Measurements from ENCODE around the gene XRRA1.
"Not testable (repeated sequence)": the region's sequence is repeated elsewhere in the genome, so short reads cannot be mapped to it uniquely, and the experiment has no call there.

Gene XRRA1

DNA sequence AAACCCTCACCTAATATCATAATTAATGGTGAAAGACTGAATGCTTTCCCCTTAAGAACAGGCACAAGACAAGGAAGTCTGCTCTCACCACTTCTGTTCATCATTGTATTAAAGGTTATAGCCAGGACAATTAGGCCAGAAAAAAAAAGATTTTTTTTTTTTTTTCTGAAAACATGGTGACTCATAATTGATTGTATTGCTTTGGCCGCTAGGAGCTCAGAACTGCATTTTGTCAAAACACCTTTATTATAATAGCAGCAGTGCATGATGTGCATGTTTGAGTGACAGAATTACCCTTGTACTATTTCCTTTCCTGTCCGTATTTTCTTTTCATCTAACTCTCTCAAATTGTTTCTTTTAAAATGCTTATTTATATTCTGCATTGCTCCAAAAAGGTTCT is 102.1 kb downstream of the XRRA1 start:
- peaks cover 44 to 50% of the 10 kb centered on the region in 2 donors for H3K36me3 ChIP-seq (ENCODE audit: control insufficient read depth in 1 of 2, insufficient read depth in 2 of 2, low read length in 2 of 2)
- no peaks in the 10 kb centered on the region for H3K9me3 ChIP-seq (ENCODE audit: control insufficient read depth in 1 of 2, low read length in 2 of 2)
- H3K4me3 ChIP-seq (ENCODE audit: low read depth in 1 of 2, low read length in 2 of 2), result no peak overlapping the region
- no peaks in the 10 kb centered on the region for H3K27me3 ChIP-seq (ENCODE audit: low read depth, low read length)
- no peak overlapping the region for H3K27ac ChIP-seq (ENCODE audit: low read length)
- H3K4me1 ChIP-seq (ENCODE audit: control insufficient read depth in 1 of 2, insufficient read depth in 2 of 2, low read length in 2 of 2), result no peaks in the 10 kb centered on the region

DNA sequence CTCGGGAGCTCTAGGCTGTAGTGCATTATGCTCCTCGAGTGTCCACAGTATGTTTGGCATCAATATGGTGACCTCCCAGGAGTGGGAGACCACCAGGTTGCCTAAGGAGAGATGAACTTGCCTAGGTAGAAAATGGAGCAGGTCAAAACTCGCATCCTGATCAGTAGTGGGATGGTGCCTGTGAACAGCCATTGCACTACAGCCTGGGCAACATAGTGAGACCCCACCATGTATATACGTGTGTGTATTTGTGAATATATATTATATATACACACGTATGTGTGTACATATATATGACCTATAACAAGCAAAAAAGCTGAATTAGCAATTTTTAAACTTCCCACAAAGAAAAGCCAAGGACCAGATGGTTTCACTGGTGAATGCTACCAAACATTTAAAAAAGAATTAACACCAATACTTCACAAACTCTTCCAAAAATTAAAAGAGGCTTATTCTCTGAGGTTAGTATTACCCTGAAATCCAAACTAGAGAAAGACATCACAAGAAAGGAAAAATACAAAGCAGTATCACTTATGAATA is 102.8 kb downstream of the XRRA1 start:
- Histone ChIP-seq H3K4me1 (ENCODE audit: control insufficient read depth in 1 of 2, insufficient read depth in 2 of 2, low read length in 2 of 2) (no peaks in the 10 kb centered on the region), H3K27me3 (ENCODE audit: low read depth, low read length) (no peaks in the 10 kb centered on the region), H3K9me3 (ENCODE audit: control insufficient read depth in 1 of 2, low read length in 2 of 2) (no peaks in the 10 kb centered on the region), H3K36me3 (ENCODE audit: control insufficient read depth in 1 of 2, insufficient read depth in 2 of 2, low read length in 2 of 2) (peaks cover 44 to 49% of the 10 kb centered on the region in 2 donors), H3K27ac (ENCODE audit: low read length) (no peak overlapping the region), H3K4me3 (ENCODE audit: low read depth in 1 of 2, low read length in 2 of 2) (no peak overlapping the region)

DNA sequence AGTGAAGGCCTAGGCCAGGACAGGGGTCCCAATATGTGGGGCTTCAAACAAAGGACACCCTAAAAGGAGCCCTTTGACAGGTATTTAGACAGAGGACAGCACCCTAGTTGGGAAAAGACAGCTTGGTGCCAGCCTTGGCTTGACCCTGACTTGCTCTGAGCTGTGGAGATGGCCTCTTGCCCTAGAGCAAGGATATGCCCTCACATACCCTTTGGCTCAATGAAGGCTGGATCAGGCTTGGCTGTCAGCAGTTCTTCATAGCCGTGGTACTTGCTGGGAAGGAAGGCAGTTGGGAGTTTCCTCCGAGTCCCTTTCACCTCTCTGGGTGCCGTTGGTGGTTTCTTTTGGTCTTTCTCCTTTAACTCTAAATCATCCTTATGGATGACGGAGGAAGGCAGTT is 104.0 kb downstream of the XRRA1 start:
- Histone ChIP-seq H3K27me3 (ENCODE audit: low read depth, low read length) (no peaks in the 10 kb centered on the region), H3K36me3 (ENCODE audit: control insufficient read depth in 1 of 2, insufficient read depth in 2 of 2, low read length in 2 of 2) (peaks cover 40 to 54% of the 10 kb centered on the region in 2 donors), H3K4me1 (ENCODE audit: control insufficient read depth in 1 of 2, insufficient read depth in 2 of 2, low read length in 2 of 2) (no peaks in the 10 kb centered on the region), H3K27ac (ENCODE audit: low read length) (no peak overlapping the region), H3K4me3 (ENCODE audit: low read depth in 1 of 2, low read length in 2 of 2) (no peak overlapping the region), H3K9me3 (ENCODE audit: control insufficient read depth in 1 of 2, low read length in 2 of 2) (no peaks in the 10 kb centered on the region)

DNA sequence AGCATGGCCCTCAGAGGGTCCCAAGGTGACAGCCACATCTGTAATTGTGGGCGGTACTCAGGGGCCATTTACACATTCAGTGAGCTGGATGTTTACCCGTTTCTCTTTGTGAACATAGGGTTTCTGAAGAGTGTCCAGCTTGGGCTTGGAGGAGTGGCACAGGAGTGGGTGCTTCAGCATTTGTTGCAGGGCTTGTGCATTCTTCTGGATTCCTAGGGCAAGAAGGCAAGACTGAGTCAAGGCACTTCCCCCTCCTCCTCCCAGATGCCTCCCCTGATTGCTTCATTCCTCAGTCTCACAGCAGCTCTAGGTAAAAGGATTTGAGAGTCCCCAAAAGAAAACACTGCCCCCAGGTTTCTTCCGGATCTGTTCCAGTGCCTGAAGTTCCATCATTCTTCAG is 104.8 kb downstream of the XRRA1 start:
- Histone ChIP-seq H3K27ac (ENCODE audit: low read length) (no peak overlapping the region), H3K4me1 (ENCODE audit: control insufficient read depth in 1 of 2, insufficient read depth in 2 of 2, low read length in 2 of 2) (no peaks in the 10 kb centered on the region), H3K9me3 (ENCODE audit: control insufficient read depth in 1 of 2, low read length in 2 of 2) (no peaks in the 10 kb centered on the region), H3K27me3 (ENCODE audit: low read depth, low read length) (no peaks in the 10 kb centered on the region), H3K4me3 (ENCODE audit: low read depth in 1 of 2, low read length in 2 of 2) (no peak overlapping the region), H3K36me3 (ENCODE audit: control insufficient read depth in 1 of 2, insufficient read depth in 2 of 2, low read length in 2 of 2) (peaks cover 40 to 54% of the 10 kb centered on the region in 2 donors)

DNA sequence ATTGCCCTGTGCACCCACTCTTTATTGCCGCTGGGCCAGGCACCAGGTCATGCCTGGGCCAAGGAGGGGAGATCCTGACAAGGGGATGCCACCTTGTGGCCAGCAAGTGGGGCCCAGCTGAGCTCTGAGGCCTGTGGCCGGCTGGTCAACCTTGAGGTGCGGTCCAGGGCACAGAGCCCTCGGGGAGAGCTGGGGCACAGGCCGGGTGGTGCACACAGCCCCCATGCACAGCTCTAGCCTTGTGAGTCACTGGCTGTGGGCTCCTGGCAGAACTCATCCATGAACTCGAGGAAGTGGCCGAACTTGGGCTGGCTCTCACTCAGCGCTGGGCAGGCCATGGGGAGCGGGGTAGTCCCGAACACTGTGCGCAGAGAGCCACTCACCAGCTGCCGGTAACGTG is 105.9 kb downstream of the XRRA1 start:
- Histone ChIP-seq H3K27ac (ENCODE audit: low read length) (no peak overlapping the region), H3K9me3 (ENCODE audit: control insufficient read depth in 1 of 2, low read length in 2 of 2) (no peaks in the 10 kb centered on the region), H3K36me3 (ENCODE audit: control insufficient read depth in 1 of 2, insufficient read depth in 2 of 2, low read length in 2 of 2) (peaks cover 36 to 59% of the 10 kb centered on the region in 2 donors), H3K4me3 (ENCODE audit: low read depth in 1 of 2, low read length in 2 of 2) (no peak overlapping the region), H3K27me3 (ENCODE audit: low read depth, low read length) (no peaks in the 10 kb centered on the region), H3K4me1 (ENCODE audit: control insufficient read depth in 1 of 2, insufficient read depth in 2 of 2, low read length in 2 of 2) (no peaks in the 10 kb centered on the region)

DNA sequence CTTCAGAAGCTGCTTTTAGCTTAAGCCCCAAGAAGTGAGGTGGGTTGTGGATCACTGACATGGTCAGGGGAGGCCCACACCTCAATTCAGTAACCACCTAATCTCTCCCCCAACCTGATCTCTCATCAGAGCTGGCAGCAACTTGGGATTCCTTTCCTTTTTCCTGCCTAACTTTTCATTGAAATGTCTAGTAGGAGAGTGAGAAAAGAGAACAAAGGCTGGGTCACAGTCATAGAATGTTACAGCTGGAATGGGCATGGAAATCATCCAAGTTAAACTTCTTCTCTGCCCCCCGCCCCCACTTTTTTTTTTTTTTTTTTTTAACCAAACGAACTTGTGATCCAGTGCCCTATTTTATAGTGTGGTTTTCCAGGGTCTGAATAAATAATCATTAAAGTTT is 108.4 kb downstream of the XRRA1 start:
- Histone ChIP-seq H3K27ac (ENCODE audit: low read length) (no peak overlapping the region), H3K27me3 (ENCODE audit: low read depth, low read length) (no peaks in the 10 kb centered on the region), H3K4me3 (ENCODE audit: low read depth in 1 of 2, low read length in 2 of 2) (no peak overlapping the region), H3K36me3 (ENCODE audit: control insufficient read depth in 1 of 2, insufficient read depth in 2 of 2, low read length in 2 of 2) (peaks cover 44 to 68% of the 10 kb centered on the region in 2 donors), H3K9me3 (ENCODE audit: control insufficient read depth in 1 of 2, low read length in 2 of 2) (no peaks in the 10 kb centered on the region), H3K4me1 (ENCODE audit: control insufficient read depth in 1 of 2, insufficient read depth in 2 of 2, low read length in 2 of 2) (no peaks in the 10 kb centered on the region)

DNA sequence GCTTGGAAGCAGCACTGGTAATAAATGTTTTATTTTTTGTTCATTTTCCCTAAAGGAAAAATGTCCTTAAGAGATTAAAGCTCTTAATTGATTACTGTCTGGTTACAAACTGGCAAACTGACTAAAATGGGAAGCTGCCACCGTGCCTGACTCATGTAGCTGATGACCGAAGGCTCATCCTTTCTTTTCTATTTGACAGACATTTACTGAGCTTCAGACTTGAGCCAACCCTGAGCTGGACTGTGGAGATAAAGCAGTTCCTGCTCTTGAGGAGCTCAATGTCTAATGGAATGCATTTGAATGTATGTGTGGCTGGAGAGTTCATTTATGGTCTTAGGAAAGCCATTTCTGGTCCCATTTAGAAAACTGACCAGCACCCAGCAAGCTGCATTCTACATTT is 108.9 kb downstream of the XRRA1 start:
- Histone ChIP-seq H3K27me3 (ENCODE audit: low read depth, low read length) (no peaks in the 10 kb centered on the region), H3K4me1 (ENCODE audit: control insufficient read depth in 1 of 2, insufficient read depth in 2 of 2, low read length in 2 of 2) (no peaks in the 10 kb centered on the region), H3K9me3 (ENCODE audit: control insufficient read depth in 1 of 2, low read length in 2 of 2) (no peaks in the 10 kb centered on the region), H3K4me3 (ENCODE audit: low read depth in 1 of 2, low read length in 2 of 2) (no peak overlapping the region), H3K36me3 (ENCODE audit: control insufficient read depth in 1 of 2, insufficient read depth in 2 of 2, low read length in 2 of 2) (peaks cover 45 to 68% of the 10 kb centered on the region in 2 donors), H3K27ac (ENCODE audit: low read length) (no peak overlapping the region)

DNA sequence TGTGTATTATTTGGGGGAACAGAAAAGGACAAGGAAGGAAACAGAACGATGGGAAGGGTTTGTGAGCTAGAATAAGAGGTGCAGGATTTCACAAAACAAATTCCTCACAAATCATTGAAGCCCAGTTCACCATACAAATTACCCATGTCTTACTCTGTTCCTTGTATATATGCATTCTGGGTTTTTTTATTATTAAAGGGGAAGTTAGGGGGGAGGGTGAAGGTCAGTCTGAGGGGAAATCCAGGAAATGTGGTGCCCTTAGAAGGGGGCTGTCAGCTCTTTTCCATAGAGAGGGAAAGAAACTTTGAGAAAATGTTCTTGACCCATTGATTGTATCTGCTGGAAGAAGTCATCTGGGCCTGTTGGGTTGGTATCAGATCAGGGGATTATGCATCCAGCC is 109.4 kb downstream of the XRRA1 start:
- Histone ChIP-seq H3K36me3 (ENCODE audit: control insufficient read depth in 1 of 2, insufficient read depth in 2 of 2, low read length in 2 of 2) (peaks cover 40 to 66% of the 10 kb centered on the region in 2 donors), H3K4me1 (ENCODE audit: control insufficient read depth in 1 of 2, insufficient read depth in 2 of 2, low read length in 2 of 2) (no peaks in the 10 kb centered on the region), H3K27me3 (ENCODE audit: low read depth, low read length) (no peaks in the 10 kb centered on the region), H3K27ac (ENCODE audit: low read length) (no peak overlapping the region), H3K4me3 (ENCODE audit: low read depth in 1 of 2, low read length in 2 of 2) (no peak overlapping the region), H3K9me3 (ENCODE audit: control insufficient read depth in 1 of 2, low read length in 2 of 2) (no peaks in the 10 kb centered on the region)

DNA sequence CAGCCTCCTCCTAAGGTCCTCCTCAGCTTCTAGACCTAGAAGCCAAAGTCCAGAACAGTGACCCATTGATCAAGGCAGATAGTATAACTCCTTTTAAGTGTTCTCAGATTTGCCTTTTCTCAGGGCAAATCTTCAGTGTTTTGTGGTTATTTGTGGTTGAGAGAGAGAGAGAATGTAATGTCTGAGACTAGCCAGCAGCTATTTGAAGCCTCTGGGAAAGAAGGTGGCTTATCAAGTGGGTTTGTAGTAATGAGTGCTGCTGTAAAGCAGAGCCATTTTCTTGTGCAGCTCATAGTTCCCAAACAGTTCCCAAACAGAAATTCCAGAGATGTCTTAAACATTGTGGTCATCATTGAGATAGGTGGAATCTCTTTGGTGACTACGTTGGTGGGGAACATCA is 110.7 kb downstream of the XRRA1 start:
- Histone ChIP-seq H3K36me3 (ENCODE audit: control insufficient read depth in 1 of 2, insufficient read depth in 2 of 2, low read length in 2 of 2) (peaks cover 32 to 54% of the 10 kb centered on the region in 2 donors), H3K4me1 (ENCODE audit: control insufficient read depth in 1 of 2, insufficient read depth in 2 of 2, low read length in 2 of 2) (no peaks in the 10 kb centered on the region), H3K9me3 (ENCODE audit: control insufficient read depth in 1 of 2, low read length in 2 of 2) (no peaks in the 10 kb centered on the region), H3K27me3 (ENCODE audit: low read depth, low read length) (no peaks in the 10 kb centered on the region), H3K4me3 (ENCODE audit: low read depth in 1 of 2, low read length in 2 of 2) (no peak overlapping the region), H3K27ac (ENCODE audit: low read length) (no peak overlapping the region)

DNA sequence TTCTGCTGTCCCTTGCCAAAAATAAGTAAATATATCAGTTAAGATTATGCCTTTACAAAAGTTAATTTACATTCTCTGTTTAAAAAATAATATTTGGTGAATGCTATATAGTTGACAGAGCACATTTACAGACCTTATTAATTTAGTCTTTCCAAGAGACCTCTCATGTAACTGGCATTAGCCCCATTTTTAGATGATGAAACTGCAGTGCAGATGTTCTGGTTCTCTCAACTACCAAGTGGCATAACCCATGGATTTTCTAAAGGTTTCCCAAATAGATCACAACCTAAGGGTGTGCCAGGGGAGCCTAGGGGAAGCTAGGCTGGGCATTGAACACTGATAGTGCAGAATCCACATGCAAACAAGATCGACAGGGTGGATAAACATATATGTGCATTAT is 111.7 kb downstream of the XRRA1 start:
- H3K27ac ChIP-seq (ENCODE audit: low read length), result no peak overlapping the region
- no peaks in the 10 kb centered on the region for H3K4me1 ChIP-seq (ENCODE audit: control insufficient read depth in 1 of 2, insufficient read depth in 2 of 2, low read length in 2 of 2)
- no peaks in the 10 kb centered on the region for H3K9me3 ChIP-seq (ENCODE audit: control insufficient read depth in 1 of 2, low read length in 2 of 2)
- H3K27me3 ChIP-seq (ENCODE audit: low read depth, low read length), result no peaks in the 10 kb centered on the region
- peaks cover 24 to 47% of the 10 kb centered on the region in 2 donors for H3K36me3 ChIP-seq (ENCODE audit: control insufficient read depth in 1 of 2, insufficient read depth in 2 of 2, low read length in 2 of 2)
- no peak overlapping the region for H3K4me3 ChIP-seq (ENCODE audit: low read depth in 1 of 2, low read length in 2 of 2)

DNA sequence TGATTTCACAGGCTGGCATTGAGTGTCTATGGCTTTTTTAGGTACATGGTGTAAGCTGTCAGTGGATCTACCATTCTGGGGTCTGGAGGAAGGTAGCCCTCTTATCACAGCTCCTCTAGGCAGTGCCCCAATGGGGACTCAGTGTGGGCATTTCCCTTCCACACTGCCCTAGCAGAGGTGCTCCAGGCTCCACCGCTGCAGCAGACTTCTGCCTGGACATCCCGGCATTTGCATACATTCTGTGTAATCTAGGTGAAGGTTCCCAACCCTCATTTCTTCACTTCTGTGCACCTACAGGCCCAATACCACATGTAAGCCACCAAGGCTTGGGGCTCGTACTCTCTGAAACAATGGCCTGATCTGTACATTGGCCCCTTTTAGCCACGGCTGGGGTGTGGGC is 122.0 kb downstream of the XRRA1 start:
- Histone ChIP-seq H3K36me3 (ENCODE audit: control insufficient read depth in 1 of 2, insufficient read depth in 2 of 2, low read length in 2 of 2) (peaks cover 3 to 5% of the 10 kb centered on the region in 2 donors), H3K27me3 (ENCODE audit: low read depth, low read length) (no peaks in the 10 kb centered on the region), H3K4me1 (ENCODE audit: control insufficient read depth in 1 of 2, insufficient read depth in 2 of 2, low read length in 2 of 2) (peaks cover 0 to 10% of the 10 kb centered on the region in 2 donors), H3K9me3 (ENCODE audit: control insufficient read depth in 1 of 2, low read length in 2 of 2) (peaks cover 3 to 4% of the 10 kb centered on the region in 2 donors), H3K27ac (ENCODE audit: low read length) (no peak overlapping the region), H3K4me3 (ENCODE audit: low read depth in 1 of 2, low read length in 2 of 2) (no peak overlapping the region)

DNA sequence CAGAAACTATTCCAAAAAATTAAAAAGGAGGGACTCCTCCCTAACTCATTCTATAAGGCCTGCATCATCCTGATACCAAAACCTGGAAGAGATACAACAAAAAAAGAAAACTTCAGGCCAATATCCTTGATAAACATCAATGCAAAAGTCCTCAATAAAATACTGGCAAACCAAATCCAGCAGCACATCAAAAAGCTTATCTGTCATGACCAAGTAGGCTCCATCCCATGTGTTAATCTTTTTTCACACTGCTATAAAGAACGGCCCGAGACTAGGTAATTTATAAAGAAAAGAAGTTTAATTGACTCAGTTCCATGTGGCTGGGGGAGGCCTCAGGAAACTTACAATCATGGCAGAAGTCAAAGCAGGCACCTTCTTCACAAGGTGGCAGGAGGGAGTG is 123.3 kb downstream of the XRRA1 start:
- not testable (repeated sequence) for H3K36me3 ChIP-seq (ENCODE audit: control insufficient read depth in 1 of 2, insufficient read depth in 2 of 2, low read length in 2 of 2); H3K4me3 ChIP-seq (ENCODE audit: low read depth in 1 of 2, low read length in 2 of 2); H3K9me3 ChIP-seq (ENCODE audit: control insufficient read depth in 1 of 2, low read length in 2 of 2); H3K27ac ChIP-seq (ENCODE audit: low read length); H3K27me3 ChIP-seq (ENCODE audit: low read depth, low read length)
- peaks cover 0 to 20% of the 10 kb centered on the region in 2 donors for H3K4me1 ChIP-seq (ENCODE audit: control insufficient read depth in 1 of 2, insufficient read depth in 2 of 2, low read length in 2 of 2)
